Measurements from ENCODE around the gene IDS.
"Not testable (repeated sequence)": the region's sequence is repeated elsewhere in the genome, so short reads cannot be mapped to it uniquely, and the experiment has no call there.

IDS gene

GRCh38 chrX:149497626-149498025, 7.5 kb downstream of the IDS start:
- H3K4me3 ChIP-seq (ENCODE audit: low read depth, low read length): no peak overlapping the region
- no peak overlapping the region for H3K9ac ChIP-seq (ENCODE audit: low read depth, low read length)
- H3K9me3 ChIP-seq (ENCODE audit: control insufficient read depth, insufficient read depth, low read length): peaks cover 36% of the 10 kb centered on the region; the same call in 1 of the 2 replicates
- H3K4me1 ChIP-seq (ENCODE audit: control insufficient read depth, insufficient read depth, low read length): no peaks in the 10 kb centered on the region
- peaks cover 53% of the 10 kb centered on the region for H3K36me3 ChIP-seq (ENCODE audit: control insufficient read depth, insufficient read depth, low read length)
- H3K27me3 ChIP-seq (ENCODE audit: control insufficient read depth, insufficient read depth, low read length): no peaks in the 10 kb centered on the region
- no peak overlapping the region for H3K27ac ChIP-seq (ENCODE audit: low read depth, low read length)

- Histone ChIP-seq H3K9ac (ENCODE audit: low read depth, low read length) (no peak overlapping the region), H3K36me3 (ENCODE audit: control insufficient read depth, insufficient read depth, low read length) (peaks cover 52% of the 10 kb centered on the region), H3K27ac (ENCODE audit: low read depth, low read length) (no peak overlapping the region), H3K27me3 (ENCODE audit: control insufficient read depth, insufficient read depth, low read length) (no peaks in the 10 kb centered on the region), H3K4me1 (ENCODE audit: control insufficient read depth, insufficient read depth, low read length) (no peaks in the 10 kb centered on the region), H3K9me3 (ENCODE audit: control insufficient read depth, insufficient read depth, low read length) (peaks cover 42% of the 10 kb centered on the region), H3K4me3 (ENCODE audit: low read depth, low read length) (no peak overlapping the region)
Measured at GRCh38 chrX:149497054-149497453, 8.1 kb downstream of the IDS start.

- no peaks in the 10 kb centered on the region for H3K4me1 ChIP-seq (ENCODE audit: control insufficient read depth, insufficient read depth, low read length)
- H3K27me3 ChIP-seq (ENCODE audit: control insufficient read depth, insufficient read depth, low read length): no peaks in the 10 kb centered on the region
- no peak overlapping the region for H3K4me3 ChIP-seq (ENCODE audit: low read depth, low read length)
- no peak overlapping the region for H3K9ac ChIP-seq (ENCODE audit: low read depth, low read length)
- peaks cover 47% of the 10 kb centered on the region for H3K36me3 ChIP-seq (ENCODE audit: control insufficient read depth, insufficient read depth, low read length)
- H3K27ac ChIP-seq (ENCODE audit: low read depth, low read length): no peak overlapping the region
- peaks cover 41% of the 10 kb centered on the region for H3K9me3 ChIP-seq (ENCODE audit: control insufficient read depth, insufficient read depth, low read length)
Measured at GRCh38 chrX:149495573-149496071, 9.5 kb downstream of the IDS start.

GRCh38 chrX:149494844-149495565, 10.1 kb downstream of the IDS start:
- peaks cover 39% of the 10 kb centered on the region for H3K9me3 ChIP-seq (ENCODE audit: control insufficient read depth, insufficient read depth, low read length)
- H3K27ac ChIP-seq (ENCODE audit: low read depth, low read length): no peak overlapping the region
- no peaks in the 10 kb centered on the region for H3K27me3 ChIP-seq (ENCODE audit: control insufficient read depth, insufficient read depth, low read length)
- peaks cover 47% of the 10 kb centered on the region for H3K36me3 ChIP-seq (ENCODE audit: control insufficient read depth, insufficient read depth, low read length)
- no peak overlapping the region for H3K4me3 ChIP-seq (ENCODE audit: low read depth, low read length)
- H3K9ac ChIP-seq (ENCODE audit: low read depth, low read length): no peak overlapping the region
- H3K4me1 ChIP-seq (ENCODE audit: control insufficient read depth, insufficient read depth, low read length): no peaks in the 10 kb centered on the region

- peaks cover 42% of the 10 kb centered on the region for H3K9me3 ChIP-seq (ENCODE audit: control insufficient read depth, insufficient read depth, low read length)
- peaks cover 46% of the 10 kb centered on the region for H3K36me3 ChIP-seq (ENCODE audit: control insufficient read depth, insufficient read depth, low read length)
- no peaks in the 10 kb centered on the region for H3K4me1 ChIP-seq (ENCODE audit: control insufficient read depth, insufficient read depth, low read length)
- H3K27ac ChIP-seq (ENCODE audit: low read depth, low read length): no peak overlapping the region
- no peaks in the 10 kb centered on the region for H3K27me3 ChIP-seq (ENCODE audit: control insufficient read depth, insufficient read depth, low read length)
- no peak overlapping the region for H3K4me3 ChIP-seq (ENCODE audit: low read depth, low read length)
- no peak overlapping the region for H3K9ac ChIP-seq (ENCODE audit: low read depth, low read length)
Measured at GRCh38 chrX:149493567-149494562, 11.2 kb downstream of the IDS start.

- Histone ChIP-seq H3K9ac (ENCODE audit: low read depth, low read length) (no peak overlapping the region), H3K9me3 (ENCODE audit: control insufficient read depth, insufficient read depth, low read length) (peaks cover 32% of the 10 kb centered on the region), H3K4me1 (ENCODE audit: control insufficient read depth, insufficient read depth, low read length) (no peaks in the 10 kb centered on the region), H3K27me3 (ENCODE audit: control insufficient read depth, insufficient read depth, low read length) (no peaks in the 10 kb centered on the region), H3K4me3 (ENCODE audit: low read depth, low read length) (no peak overlapping the region), H3K27ac (ENCODE audit: low read depth, low read length) (no peak overlapping the region), H3K36me3 (ENCODE audit: control insufficient read depth, insufficient read depth, low read length) (peaks cover 34% of the 10 kb centered on the region)
Measured at GRCh38 chrX:149491812-149492211, 13.3 kb downstream of the IDS start.

GRCh38 chrX:149490100-149490499, 15.0 kb downstream of the IDS start:
- no peak overlapping the region for H3K9ac ChIP-seq (ENCODE audit: low read depth, low read length)
- H3K4me3 ChIP-seq (ENCODE audit: low read depth, low read length): no peak overlapping the region
- peaks cover 30% of the 10 kb centered on the region for H3K36me3 ChIP-seq (ENCODE audit: control insufficient read depth, insufficient read depth, low read length)
- H3K4me1 ChIP-seq (ENCODE audit: control insufficient read depth, insufficient read depth, low read length): no peaks in the 10 kb centered on the region
- no peaks in the 10 kb centered on the region for H3K27me3 ChIP-seq (ENCODE audit: control insufficient read depth, insufficient read depth, low read length)
- no peak overlapping the region for H3K27ac ChIP-seq (ENCODE audit: low read depth, low read length)
- peaks cover 27% of the 10 kb centered on the region for H3K9me3 ChIP-seq (ENCODE audit: control insufficient read depth, insufficient read depth, low read length)

GRCh38 chrX:149488411-149489052, 16.6 kb downstream of the IDS start:
- H3K27ac ChIP-seq (ENCODE audit: low read depth, low read length): not testable (repeated sequence)
- H3K36me3 ChIP-seq (ENCODE audit: control insufficient read depth, insufficient read depth, low read length): peaks cover 32% of the 10 kb centered on the region
- H3K9me3 ChIP-seq (ENCODE audit: control insufficient read depth, insufficient read depth, low read length): peaks cover 29% of the 10 kb centered on the region

GRCh38 chrX:149488008-149488407, 17.1 kb downstream of the IDS start:
- not testable (repeated sequence) for H3K9ac ChIP-seq (ENCODE audit: low read depth, low read length); H3K27ac ChIP-seq (ENCODE audit: low read depth, low read length); H3K27me3 ChIP-seq (ENCODE audit: control insufficient read depth, insufficient read depth, low read length); H3K4me3 ChIP-seq (ENCODE audit: low read depth, low read length); H3K4me1 ChIP-seq (ENCODE audit: control insufficient read depth, insufficient read depth, low read length)
- peaks cover 27% of the 10 kb centered on the region for H3K36me3 ChIP-seq (ENCODE audit: control insufficient read depth, insufficient read depth, low read length)
- H3K9me3 ChIP-seq (ENCODE audit: control insufficient read depth, insufficient read depth, low read length): peaks cover 29% of the 10 kb centered on the region

More at GRCh38 chrX:149488411-149489052, 16.6 kb downstream of the IDS start:
- H3K27me3 ChIP-seq (ENCODE audit: control insufficient read depth, insufficient read depth, low read length); H3K4me1 ChIP-seq (ENCODE audit: control insufficient read depth, insufficient read depth, low read length); H3K9ac ChIP-seq (ENCODE audit: low read depth, low read length); H3K4me3 ChIP-seq (ENCODE audit: low read depth, low read length): not testable (repeated sequence)

GRCh38 chrX:149487292-149487691, 17.8 kb downstream of the IDS start:
- H3K27me3 ChIP-seq (ENCODE audit: control insufficient read depth, insufficient read depth, low read length): no peaks in the 10 kb centered on the region
- H3K36me3 ChIP-seq (ENCODE audit: control insufficient read depth, insufficient read depth, low read length): peaks cover 25% of the 10 kb centered on the region
- no peak overlapping the region for H3K4me3 ChIP-seq (ENCODE audit: low read depth, low read length)
- H3K27ac ChIP-seq (ENCODE audit: low read depth, low read length): no peak overlapping the region
- no peaks in the 10 kb centered on the region for H3K4me1 ChIP-seq (ENCODE audit: control insufficient read depth, insufficient read depth, low read length)
- H3K9ac ChIP-seq (ENCODE audit: low read depth, low read length): no peak overlapping the region
- peaks cover 29% of the 10 kb centered on the region for H3K9me3 ChIP-seq (ENCODE audit: control insufficient read depth, insufficient read depth, low read length)
